GM23338 (cell line): ENCODE data around the gene RPS6KA5. TPM values are rescaled to one million over a fixed set of nuclear protein-coding genes. Genes with fewer than 3 reads are reported as not detected.

Source experiments
- ATAC-seq: fragments of 200-7000 bp; cut with Tn5 transposase; 3 replicates; pipeline ENCODE4 v1.9.1; 2020
- DNase-seq: peaks from one replicate; pipeline ENCODE4 v3.0.0-alpha.2; 2015; ENCODE audit warnings: low spot score
- H2AFZ ChIP-seq: fragments of 200-600 bp; sonication (generic); 2 replicates; pipeline ENCODE4 v1.8.0; 2016; ENCODE audit warnings: antibody characterized with exemption, mild to moderate bottlenecking, moderate library complexity
- H3F3A ChIP-seq: fragments of 200-600 bp; sonication (generic); replicated peaks from 2 replicates; pipeline ENCODE4 v1.8.0; 2017; ENCODE audit warnings: antibody characterized with exemption, mixed run types, low read depth
- H3K27ac ChIP-seq: fragments of 200-600 bp; sonication (generic); 2 replicates; pipeline ENCODE4 v1.6.1; 2016; ENCODE audit warnings: low read depth
- H3K27me3 ChIP-seq: fragments of 200-600 bp; sonication (generic); 2 replicates; pipeline ENCODE4 v1.8.0; 2016; ENCODE audit warnings: mild to moderate bottlenecking, mixed run types, moderate library complexity; ENCODE audit not compliant: insufficient read depth
- H3K36me3 ChIP-seq: fragments of 200-600 bp; sonication (generic); 2 replicates; pipeline ENCODE4 v1.8.0; 2016; ENCODE audit warnings: mild to moderate bottlenecking; ENCODE audit not compliant: insufficient read depth
- H3K4me1 ChIP-seq: fragments of 200-600 bp; sonication (generic); 2 replicates; pipeline ENCODE4 v1.8.0; 2016; ENCODE audit warnings: mild to moderate bottlenecking, moderate library complexity; ENCODE audit not compliant: insufficient read depth
- H3K4me2 ChIP-seq: fragments of 200-600 bp; sonication (generic); 2 replicates; pipeline ENCODE4 v1.7.1; 2017; ENCODE audit warnings: mixed run types
- H3K4me3 ChIP-seq: fragments of 200-600 bp; sonication (generic); 2 replicates; pipeline ENCODE4 v1.6.1; 2016; ENCODE audit warnings: mixed run types
- H3K79me2 ChIP-seq: fragments of 200-600 bp; sonication (generic); replicated peaks from 2 replicates; pipeline ENCODE4 v1.8.0; 2017; ENCODE audit warnings: mild to moderate bottlenecking; ENCODE audit not compliant: insufficient read depth
- H3K9me2 ChIP-seq: fragments of 200-600 bp; sonication (generic); 2 replicates; pipeline ENCODE4 v1.8.0; 2017; ENCODE audit not compliant: insufficient read depth
- H4K20me1 ChIP-seq: fragments of 200-600 bp; sonication (generic); replicated peaks from 2 replicates; pipeline ENCODE4 v1.8.0; 2017; ENCODE audit warnings: mild to moderate bottlenecking; ENCODE audit not compliant: insufficient read depth
- H3K27ac Mint-ChIP-seq: 2 replicates; pipeline ENCODE4 v1.8.0; 2020; ENCODE audit warnings: inconsistent platforms, mild to moderate bottlenecking, moderate library complexity, mixed read lengths
- H3K27me3 Mint-ChIP-seq: 3 replicates; pipeline ENCODE4 v1.8.0; 2022; ENCODE audit warnings: low read depth, mild to moderate bottlenecking, moderate library complexity, mixed read lengths, inconsistent platforms; ENCODE audit not compliant: insufficient read depth, poor library complexity
- H3K36me3 Mint-ChIP-seq: 3 replicates; pipeline ENCODE4 v1.8.0; 2021; ENCODE audit warnings: low read depth, mild to moderate bottlenecking, inconsistent platforms, moderate library complexity, mixed read lengths
- H3K4me1 Mint-ChIP-seq: 3 replicates; pipeline ENCODE4 v1.8.0; 2020; ENCODE audit warnings: mild to moderate bottlenecking, inconsistent platforms, mixed read lengths
- H3K4me3 Mint-ChIP-seq: 3 replicates; pipeline ENCODE4 v1.8.0; 2021; ENCODE audit warnings: moderate library complexity, mild to moderate bottlenecking, inconsistent platforms, mixed read lengths
- H3K9me3 Mint-ChIP-seq: 3 replicates; pipeline ENCODE4 v1.8.0; 2020; ENCODE audit warnings: moderate library complexity, mild to moderate bottlenecking, inconsistent platforms, mixed read lengths
- CREB1 ChIP-seq: fragments of 250-450 bp; sonication (Bioruptor Pico); IDR thresholded peaks from 2 replicates; pipeline ENCODE4 v1.5.0; 2020; ENCODE audit warnings: low read depth, mild to moderate bottlenecking, moderate library complexity
- CTCF ChIP-seq, 2 experiments: fragments of 200-600 bp in 1 of 2; sonication (generic) in 1 of 2; conservative IDR thresholded peaks; 2 replicates each; pipeline versions ENCODE4 v1.5.1 to v1.6.1; 2016 to 2017; ENCODE audit warnings: antibody characterized with exemption in 2 of 2, low read depth in 2 of 2, mild to moderate bottlenecking in 2 of 2, moderate library complexity in 1 of 2
- ETS1 ChIP-seq: IDR thresholded peaks from 2 replicates; pipeline ENCODE4 v1.6.1; 2016; ENCODE audit warnings: antibody characterized with exemption
- EZH2 ChIP-seq: fragments of 200-600 bp; sonication (generic); IDR thresholded peaks from one replicate; pipeline ENCODE4 v1.8.0; 2017; ENCODE audit warnings: antibody characterized with exemption, mild to moderate bottlenecking, low read depth; ENCODE audit not compliant: unreplicated experiment
- EZH2phosphoT487 ChIP-seq: fragments of 200-600 bp; sonication (generic); IDR thresholded peaks from one replicate; pipeline ENCODE4 v1.8.1; 2018; ENCODE audit warnings: antibody characterized with exemption; ENCODE audit not compliant: unreplicated experiment
- NANOG ChIP-seq: IDR thresholded peaks from 2 replicates; pipeline ENCODE4 v1.6.1; 2016; ENCODE audit warnings: antibody characterized with exemption, borderline replicate concordance
- POLR2AphosphoS5 ChIP-seq: IDR thresholded peaks from 2 replicates; pipeline ENCODE4 v1.6.1; 2016; ENCODE audit warnings: antibody characterized with exemption, low read depth
- REST ChIP-seq: IDR thresholded peaks from one replicate; pipeline ENCODE4 v1.6.1; 2018; ENCODE audit warnings: antibody characterized with exemption; ENCODE audit not compliant: unreplicated experiment
- STAT1 ChIP-seq: IDR thresholded peaks from one replicate; pipeline ENCODE4 v1.6.1; 2016; ENCODE audit warnings: antibody characterized with exemption; ENCODE audit not compliant: unreplicated experiment
- ZNF114 ChIP-seq: fragments of 250-450 bp; sonication (Bioruptor Pico); IDR thresholded peaks from 2 replicates; pipeline ENCODE4 v1.5.0; 2020; ENCODE audit warnings: mild to moderate bottlenecking, moderate library complexity
- ZNF331 ChIP-seq: fragments of 250-450 bp; sonication (Bioruptor Pico); IDR thresholded peaks from 2 replicates; pipeline ENCODE4 v1.5.0; 2020; ENCODE audit warnings: low read depth, mild to moderate bottlenecking, moderate library complexity
- polyA plus RNA-seq: library from polyadenylated mRNA; unstranded; fragments of >200 nt; fragmentation: Nextera tagmentation; extraction: Ambion mirVana; gene quantifications from 2 replicates; pipeline ENCODE4 v1.2.1, GENCODE V29; 2016
- total RNA-seq: library from RNA; depleted of rRNA; stranded (reverse); fragments of >200 nt; shearing (Covaris generic); gene quantifications from 2 replicates; pipeline ENCODE4 v1.2.3, GENCODE V29; 2014

Gene RPS6KA5
- total and polyA plus RNA-seq, 2 experiments from 2014 or later, result 2.1 to 2.4 TPM

GRCh38 chr14:90962505-90963109 lies 97.8 kb downstream of the RPS6KA5 start (continued):
- TF ChIP-seq ETS1 (no peak), NANOG (no peak), EZH2phosphoT487 (no peak), REST (no peak), ZNF331 (CRISPR knock-in tag) (no peak), EZH2 (no peak)

GRCh38 chr14:90960818-90961217 lies 99.6 kb downstream of the RPS6KA5 start:
- Mint-ChIP-seq H3K9me3 (peaks cover 6% of the 10 kb centered on the region; the same call in 2 of the 3 replicates), H3K27me3 (no peaks in the 10 kb centered on the region), H3K27ac (no peak overlapping the region), H3K4me1 (no peaks in the 10 kb centered on the region), H3K4me3 (no peak overlapping the region), H3K36me3 (no peaks in the 10 kb centered on the region; the same call in 2 of the 3 replicates)
- H3K79me2 ChIP-seq, result no peaks in the 10 kb centered on the region
- H3F3A ChIP-seq, result no peaks in the 10 kb centered on the region
- no peak overlapping the region for H3K4me2 ChIP-seq
- no peaks in the 10 kb centered on the region for H4K20me1 ChIP-seq
- H2AFZ ChIP-seq, result no peak overlapping the region
- H3K27me3 ChIP-seq, result no peaks in the 10 kb centered on the region
- DNase-seq, result no peak
- H3K36me3 ChIP-seq, result no peaks in the 10 kb centered on the region
- H3K9me2 ChIP-seq, result no peaks in the 10 kb centered on the region
- H3K4me3 ChIP-seq, result no peak overlapping the region
- no peaks in the 10 kb centered on the region for H3K4me1 ChIP-seq
- no peak overlapping the region for H3K27ac ChIP-seq
- no peak for ATAC-seq
- TF ChIP-seq POLR2AphosphoS5, result no peak
- no peak for TF ChIP-seq ZNF331 (CRISPR knock-in tag)
- no peak for TF ChIP-seq EZH2
- no peak for TF ChIP-seq REST
- no peak for TF ChIP-seq CTCF (conservative IDR thresholded peaks at IDR 0.05; ENCODE audit: low read depth in 2 of 2)
- TF ChIP-seq CREB1, result no peak
- no peak for TF ChIP-seq ZNF114 (CRISPR knock-in tag)
- no peak for TF ChIP-seq STAT1
- no peak for TF ChIP-seq EZH2phosphoT487
